DOHH2 (cell line): ENCODE measurements around the gene ADGRL3.

Experiments used
- H3F3A ChIP-seq: fragments of 200-600 bp; sonication (generic), shearing (Covaris generic); 2 replicates; pipeline ENCODE4 v1.6.0; 2016; ENCODE audit warnings: antibody characterized with exemption, mild to moderate bottlenecking; ENCODE audit not compliant: control insufficient read depth, insufficient read depth
- H3K27ac ChIP-seq: fragments of 200-600 bp; sonication (generic); 2 replicates; pipeline ENCODE4 v1.5.1; 2014; ENCODE audit warnings: low read depth, mild to moderate bottlenecking, low read length, moderate library complexity
- H3K27me3 ChIP-seq: fragments of 200-600 bp; sonication (generic); 2 replicates; pipeline ENCODE4 v1.6.1; 2014; ENCODE audit warnings: mild to moderate bottlenecking, low read length, mixed read lengths; ENCODE audit not compliant: control insufficient read depth
- H3K36me3 ChIP-seq: fragments of 200-600 bp; sonication (generic); 2 replicates; pipeline ENCODE4 v1.6.1; 2014; ENCODE audit warnings: mild to moderate bottlenecking, low read length, moderate library complexity, mixed read lengths; ENCODE audit not compliant: control insufficient read depth
- H3K4me1 ChIP-seq: fragments of 200-600 bp; sonication (generic); 2 replicates; pipeline ENCODE4 v1.6.1; 2014; ENCODE audit warnings: mild to moderate bottlenecking, low read length, mixed read lengths; ENCODE audit not compliant: control insufficient read depth
- H3K4me2 ChIP-seq: fragments of 200-600 bp; sonication (generic); 2 replicates; pipeline ENCODE4 v1.6.0; 2014; ENCODE audit warnings: mild to moderate bottlenecking, low read length, moderate library complexity
- H3K4me3 ChIP-seq: fragments of 200-600 bp; sonication (generic); 2 replicates; pipeline ENCODE4 v1.5.1; 2014; ENCODE audit warnings: mild to moderate bottlenecking, low read length, mixed read lengths
- H3K79me2 ChIP-seq: fragments of 200-600 bp; sonication (generic); 2 replicates; pipeline ENCODE4 v1.6.1; 2014; ENCODE audit warnings: mild to moderate bottlenecking, low read length, mixed read lengths; ENCODE audit not compliant: control insufficient read depth
- H3K9me2 ChIP-seq: fragments of 200-600 bp; sonication (generic); replicated peaks from 2 replicates; pipeline ENCODE4 v1.6.1; 2014; ENCODE audit warnings: mild to moderate bottlenecking, low read length, mixed read lengths; ENCODE audit not compliant: control insufficient read depth
- H3K9me3 ChIP-seq: fragments of 200-600 bp; sonication (generic); 2 replicates; pipeline ENCODE4 v1.6.1; 2014; ENCODE audit warnings: antibody characterized with exemption, low read length, mixed read lengths; ENCODE audit not compliant: control insufficient read depth, insufficient read depth
- H4K20me1 ChIP-seq: fragments of 200-600 bp; sonication (generic); 2 replicates; pipeline ENCODE4 v1.6.0; 2014; ENCODE audit warnings: low read depth, mild to moderate bottlenecking, antibody characterized with exemption, low read length, moderate library complexity; ENCODE audit not compliant: control insufficient read depth, insufficient read depth
- CTCF ChIP-seq: fragments of 200-600 bp; sonication (generic); IDR thresholded peaks from one replicate; pipeline ENCODE4 v1.5.1; 2014; ENCODE audit warnings: antibody characterized with exemption, mild to moderate bottlenecking, low read depth, low read length; ENCODE audit not compliant: poor library complexity, severe bottlenecking
- EZH2phosphoT487 ChIP-seq: fragments of 200-600 bp; sonication (generic); IDR thresholded peaks from 2 replicates; pipeline ENCODE4 v1.6.1; 2017; ENCODE audit warnings: borderline replicate concordance, mild to moderate bottlenecking, antibody characterized with exemption, low read length, moderate library complexity, mixed read lengths

Gene ADGRL3

GRCh38 chr4:61922766-61923165 lies 722.6 kb downstream of the ADGRL3 start:
- Histone ChIP-seq H3K4me2 (no peak overlapping the region), H3K79me2 (no peaks in the 10 kb centered on the region)

GRCh38 chr4:61923179-61923578 lies 723.1 kb downstream of the ADGRL3 start:
- Histone ChIP-seq H3K4me2 (no peak overlapping the region), H3K4me3 (no peak overlapping the region), H3F3A (no peaks in the 10 kb centered on the region), H4K20me1 (no peaks in the 10 kb centered on the region), H3K9me3 (no peaks in the 10 kb centered on the region), H3K27me3 (no peaks in the 10 kb centered on the region), H3K27ac (no peak overlapping the region), H3K36me3 (no peaks in the 10 kb centered on the region), H3K4me1 (no peaks in the 10 kb centered on the region), H3K79me2 (no peaks in the 10 kb centered on the region), H3K9me2 (no peaks in the 10 kb centered on the region)
- TF ChIP-seq EZH2phosphoT487 (no peak), CTCF (no peak)

More at GRCh38 chr4:61922766-61923165, 722.6 kb downstream of the ADGRL3 start:
- Histone ChIP-seq H3K9me3 (no peaks in the 10 kb centered on the region), H3K36me3 (no peaks in the 10 kb centered on the region), H3F3A (no peaks in the 10 kb centered on the region), H4K20me1 (no peaks in the 10 kb centered on the region), H3K27me3 (no peaks in the 10 kb centered on the region), H3K27ac (no peak overlapping the region), H3K4me1 (no peaks in the 10 kb centered on the region), H3K9me2 (no peaks in the 10 kb centered on the region), H3K4me3 (no peak overlapping the region)
- TF ChIP-seq EZH2phosphoT487 (no peak), CTCF (no peak)

GRCh38 chr4:61924131-61924530 lies 724.0 kb downstream of the ADGRL3 start:
- H3F3A ChIP-seq = no peaks in the 10 kb centered on the region
- no peaks in the 10 kb centered on the region for H3K36me3 ChIP-seq
- no peak overlapping the region for H3K27ac ChIP-seq
- no peaks in the 10 kb centered on the region for H3K9me3 ChIP-seq
- no peaks in the 10 kb centered on the region for H4K20me1 ChIP-seq
- no peak for TF ChIP-seq CTCF
- TF ChIP-seq EZH2phosphoT487 = no peak
- no peaks in the 10 kb centered on the region for H3K9me2 ChIP-seq
- H3K27me3 ChIP-seq = no peaks in the 10 kb centered on the region
- H3K4me1 ChIP-seq = no peaks in the 10 kb centered on the region
- no peak overlapping the region for H3K4me2 ChIP-seq
- H3K79me2 ChIP-seq = no peaks in the 10 kb centered on the region
- no peak overlapping the region for H3K4me3 ChIP-seq

- no peaks in the 10 kb centered on the region for H4K20me1 ChIP-seq
- H3K9me2 ChIP-seq = no peaks in the 10 kb centered on the region
- no peaks in the 10 kb centered on the region for H3K4me1 ChIP-seq
- H3K27ac ChIP-seq = no peak overlapping the region
- no peaks in the 10 kb centered on the region for H3K36me3 ChIP-seq
- no peaks in the 10 kb centered on the region for H3F3A ChIP-seq
- no peaks in the 10 kb centered on the region for H3K27me3 ChIP-seq
- no peak overlapping the region for H3K4me3 ChIP-seq
- H3K4me2 ChIP-seq = no peak overlapping the region
- H3K9me3 ChIP-seq = no peaks in the 10 kb centered on the region
- TF ChIP-seq EZH2phosphoT487 = no peak
- TF ChIP-seq CTCF = no peak
- H3K79me2 ChIP-seq = no peaks in the 10 kb centered on the region
Measured at GRCh38 chr4:61933527-61933926, 733.4 kb downstream of the ADGRL3 start.
